HEK293 (cell line): Measurements from ENCODE around the gene GALNTL6.

ENCODE experiments used
- CTCF ChIA-PET: fragments of 350-600 bp; formaldehyde crosslinking; extraction: SDS; loops from one replicate; lab custom pipeline; 2021; ENCODE audit warnings: antibody characterized with exemption; lab: Yijun Ruan, JAX
- POLR2A ChIA-PET: fragments of 300-600 bp; formaldehyde crosslinking; extraction: SDS; loops from one replicate; lab custom pipeline; 2020; ENCODE audit warnings: antibody characterized with exemption, inconsistent platforms; lab: Yijun Ruan, JAX
- H3K27ac ChIP-seq: fragments of 200-500 bp; sonication (Bioruptor generic); 2 replicates; pipeline ENCODE4 v1.5.1; 2014; ENCODE audit warnings: low read depth, low read length, control low read depth, inconsistent platforms; ENCODE audit errors: extremely low read depth
- H3K36me3 ChIP-seq, 2 experiments: fragments of 200-500 bp in 1 of 2; sonication (Bioruptor generic) in 1 of 2; 1 replicate in 1 of 2; 2 replicates in 1 of 2; pipeline ENCODE4 v1.5.1; 2014 to 2017; ENCODE audit warnings: inconsistent platforms in 2 of 2, low read length in 2 of 2; ENCODE audit not compliant: control insufficient read depth in 2 of 2, insufficient read depth in 1 of 2
- H3K4me1 ChIP-seq: fragments of 200-500 bp; sonication (Bioruptor generic); 2 replicates; pipeline ENCODE4 v1.5.1; 2014; ENCODE audit warnings: mild to moderate bottlenecking, low read length, inconsistent platforms; ENCODE audit not compliant: control insufficient read depth, insufficient read depth
- H3K4me3 ChIP-seq: 2 replicates; pipeline ENCODE4 v1.5.1; 2011; ENCODE audit warnings: low read depth, mild to moderate bottlenecking, control low read depth, low read length, moderate library complexity
- H3K9me3 ChIP-seq: fragments of 200-500 bp; sonication (Bioruptor generic); 2 replicates; pipeline ENCODE4 v1.5.1; 2014; ENCODE audit warnings: low read depth, low read length, inconsistent platforms; ENCODE audit not compliant: control insufficient read depth, insufficient read depth
- BCL11B ChIP-seq: fragments of 450-650 bp; formaldehyde crosslinking; IDR thresholded peaks from 2 replicates; pipeline ENCODE4 v1.5.1; 2016; ENCODE audit warnings: low read depth, missing biosample characterization, missing genetic modification characterization
- EGR2 ChIP-seq: fragments of 450-650 bp; formaldehyde crosslinking; IDR thresholded peaks from 2 replicates; pipeline ENCODE4 v1.5.1; 2016; ENCODE audit warnings: low read depth, missing biosample characterization, missing genetic modification characterization
- FEZF1 ChIP-seq: fragments of 450-650 bp; formaldehyde crosslinking; IDR thresholded peaks from 2 replicates; pipeline ENCODE4 v1.5.1; 2016; ENCODE audit warnings: missing biosample characterization, missing genetic modification characterization
- KLF1 ChIP-seq: fragments of 450-650 bp; formaldehyde crosslinking; IDR thresholded peaks from 2 replicates; pipeline ENCODE4 v1.5.1; 2016; ENCODE audit warnings: missing biosample characterization, missing genetic modification characterization
- MEIS1 ChIP-seq: sonication (generic); formaldehyde crosslinking; IDR thresholded peaks from 2 replicates; pipeline ENCODE4 v1.8.1; 2022; ENCODE audit warnings: missing genetic modification reagents, mild to moderate bottlenecking, borderline replicate concordance
- RBAK ChIP-seq: fragments of 450-650 bp; formaldehyde crosslinking; IDR thresholded peaks from 2 replicates; pipeline ENCODE4 v1.5.1; 2016; ENCODE audit warnings: missing biosample characterization, missing genetic modification characterization
- SCRT1 ChIP-seq: fragments of 450-650 bp; formaldehyde crosslinking; IDR thresholded peaks from 2 replicates; pipeline ENCODE4 v1.5.1; 2016; ENCODE audit warnings: missing biosample characterization, missing genetic modification characterization, borderline replicate concordance
- SETDB1 ChIP-seq: IDR thresholded peaks from one replicate; pipeline ENCODE4 v1.6.1; 2017; ENCODE audit warnings: mild to moderate bottlenecking, low read length, moderate library complexity, mixed read lengths; ENCODE audit not compliant: insufficient read length
- ZBTB17 ChIP-seq: fragments of 450-650 bp; formaldehyde crosslinking; IDR thresholded peaks from 2 replicates; pipeline ENCODE4 v1.5.1; 2016; ENCODE audit warnings: missing biosample characterization, missing genetic modification characterization
- ZBTB48 ChIP-seq: fragments of 450-650 bp; formaldehyde crosslinking; IDR thresholded peaks from 2 replicates; pipeline ENCODE4 v1.5.1; 2016; ENCODE audit warnings: missing biosample characterization, missing genetic modification characterization
- ZFHX2 ChIP-seq: fragments of 450-650 bp; formaldehyde crosslinking; conservative IDR thresholded peaks from 2 replicates; pipeline ENCODE4 v1.5.1; 2016; ENCODE audit warnings: missing biosample characterization, missing genetic modification characterization
- ZNF157 ChIP-seq: fragments of 450-650 bp; formaldehyde crosslinking; IDR thresholded peaks from 2 replicates; pipeline ENCODE4 v1.5.1; 2016; ENCODE audit warnings: missing biosample characterization, missing genetic modification characterization
- ZNF23 ChIP-seq: fragments of 450-650 bp; formaldehyde crosslinking; IDR thresholded peaks from 2 replicates; pipeline ENCODE4 v1.5.1; 2016; ENCODE audit warnings: missing biosample characterization, missing genetic modification characterization, borderline replicate concordance
- ZNF341 ChIP-seq: fragments of 450-650 bp; formaldehyde crosslinking; IDR thresholded peaks from 2 replicates; pipeline ENCODE4; 2016; ENCODE audit warnings: low read depth, missing biosample characterization, missing genetic modification characterization
- ZNF416 ChIP-seq: fragments of 450-650 bp; formaldehyde crosslinking; IDR thresholded peaks from 2 replicates; pipeline ENCODE4 v1.5.1; 2016; ENCODE audit warnings: missing biosample characterization, missing genetic modification characterization
- ZNF510 ChIP-seq: fragments of 450-650 bp; formaldehyde crosslinking; IDR thresholded peaks from 2 replicates; pipeline ENCODE4 v1.5.1; 2018; ENCODE audit warnings: mild to moderate bottlenecking, missing genetic modification characterization, missing biosample characterization; ENCODE audit not compliant: insufficient replicate concordance
- ZNF624 ChIP-seq: fragments of 450-650 bp; formaldehyde crosslinking; IDR thresholded peaks from 2 replicates; pipeline ENCODE4 v1.5.1; 2017; ENCODE audit warnings: missing biosample characterization, missing genetic modification characterization
- ZNF629 ChIP-seq: fragments of 450-650 bp; formaldehyde crosslinking; IDR thresholded peaks from 2 replicates; pipeline ENCODE4 v1.5.1; 2017; ENCODE audit warnings: missing biosample characterization, missing genetic modification characterization
- ZNF654 ChIP-seq: fragments of 450-650 bp; formaldehyde crosslinking; IDR thresholded peaks from 2 replicates; pipeline ENCODE4 v1.5.1; 2016; ENCODE audit warnings: low read depth, missing biosample characterization, missing genetic modification characterization
- ZNF707 ChIP-seq: fragments of 450-650 bp; formaldehyde crosslinking; IDR thresholded peaks from 2 replicates; pipeline ENCODE4 v1.5.1; 2016; ENCODE audit warnings: missing biosample characterization, missing genetic modification characterization
- TF ChIP-seq, protein P1 (sequence below): fragments of 450-650 bp; formaldehyde crosslinking; IDR thresholded peaks from 2 replicates; pipeline ENCODE4 v1.5.1; 2016; ENCODE audit warnings: missing biosample characterization, missing genetic modification characterization
- TF ChIP-seq, protein P2 (sequence below): fragments of 450-650 bp; formaldehyde crosslinking; IDR thresholded peaks from 2 replicates; pipeline ENCODE4 v1.5.1; 2017; ENCODE audit warnings: missing biosample characterization, missing genetic modification characterization
- TF ChIP-seq, protein P3 (sequence below): fragments of 450-650 bp; formaldehyde crosslinking; IDR thresholded peaks from 2 replicates; pipeline ENCODE4 v1.5.1; 2016; ENCODE audit warnings: missing biosample characterization, missing genetic modification characterization
- TF ChIP-seq, protein P4 (sequence below): fragments of 450-650 bp; formaldehyde crosslinking; IDR thresholded peaks from 2 replicates; pipeline ENCODE4 v1.5.1; 2017; ENCODE audit warnings: missing biosample characterization, missing genetic modification characterization
- TF ChIP-seq, protein P5 (sequence below): fragments of 450-650 bp; formaldehyde crosslinking; IDR thresholded peaks from 2 replicates; pipeline ENCODE4 v1.5.1; 2016; ENCODE audit warnings: missing biosample characterization, missing genetic modification characterization

Gene GALNTL6

DNA sequence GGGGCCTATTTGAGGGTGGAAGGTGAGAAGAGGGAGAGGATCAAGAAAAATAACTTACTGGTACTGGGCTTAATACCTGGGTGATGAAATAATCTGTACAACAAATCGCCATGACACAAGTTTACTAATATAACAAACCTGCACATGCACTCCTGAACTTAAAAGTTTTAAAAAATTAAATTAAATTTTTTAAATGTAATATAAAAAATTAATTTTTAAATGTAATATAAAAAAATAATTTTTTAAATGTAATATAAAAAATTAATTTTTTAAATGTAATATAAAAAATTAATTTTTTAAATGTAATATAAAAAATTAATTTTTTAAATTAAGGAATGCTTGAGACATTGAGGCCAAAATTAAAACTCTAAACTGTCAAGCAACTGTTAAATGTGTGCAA lies 1231.1 kb downstream of the GALNTL6 start:
- CTCF ChIA-PET: no interaction called here
- POLR2A ChIA-PET: no interaction called here

DNA sequence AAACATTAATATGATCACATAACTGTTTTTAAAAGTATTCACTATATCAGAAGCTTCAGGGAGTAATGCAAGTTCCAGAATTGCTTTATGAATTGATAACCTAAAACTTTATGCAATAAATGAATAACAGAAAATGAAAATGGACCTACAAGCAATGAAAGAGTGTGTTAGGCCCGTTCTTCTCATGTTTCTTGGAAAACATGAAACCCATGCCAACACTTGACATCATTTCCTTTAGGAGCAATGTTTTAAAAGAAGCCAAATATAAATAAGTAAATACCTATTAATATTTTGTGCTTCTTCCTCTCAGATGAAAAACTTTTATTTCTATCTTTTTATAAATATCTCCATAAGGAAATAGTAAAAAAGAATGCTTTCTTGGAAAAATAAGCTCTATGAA lies 1232.4 kb downstream of the GALNTL6 start:
- Histone ChIP-seq H3K4me1 (no peaks in the 10 kb centered on the region), H3K9me3 (no peaks in the 10 kb centered on the region), H3K36me3 (no peaks in the 10 kb centered on the region), H3K4me3 (no peak overlapping the region), H3K27ac (no peak overlapping the region)
- TF ChIP-seq, protein P1, sequence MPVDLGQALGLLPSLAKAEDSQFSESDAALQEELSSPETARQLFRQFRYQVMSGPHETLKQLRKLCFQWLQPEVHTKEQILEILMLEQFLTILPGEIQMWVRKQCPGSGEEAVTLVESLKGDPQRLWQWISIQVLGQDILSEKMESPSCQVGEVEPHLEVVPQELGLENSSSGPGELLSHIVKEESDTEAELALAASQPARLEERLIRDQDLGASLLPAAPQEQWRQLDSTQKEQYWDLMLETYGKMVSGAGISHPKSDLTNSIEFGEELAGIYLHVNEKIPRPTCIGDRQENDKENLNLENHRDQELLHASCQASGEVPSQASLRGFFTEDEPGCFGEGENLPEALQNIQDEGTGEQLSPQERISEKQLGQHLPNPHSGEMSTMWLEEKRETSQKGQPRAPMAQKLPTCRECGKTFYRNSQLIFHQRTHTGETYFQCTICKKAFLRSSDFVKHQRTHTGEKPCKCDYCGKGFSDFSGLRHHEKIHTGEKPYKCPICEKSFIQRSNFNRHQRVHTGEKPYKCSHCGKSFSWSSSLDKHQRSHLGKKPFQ (tag by site-specific recombination): no peak
- no peak for TF ChIP-seq ZNF416 (tag by site-specific recombination)
- TF ChIP-seq, protein P2, sequence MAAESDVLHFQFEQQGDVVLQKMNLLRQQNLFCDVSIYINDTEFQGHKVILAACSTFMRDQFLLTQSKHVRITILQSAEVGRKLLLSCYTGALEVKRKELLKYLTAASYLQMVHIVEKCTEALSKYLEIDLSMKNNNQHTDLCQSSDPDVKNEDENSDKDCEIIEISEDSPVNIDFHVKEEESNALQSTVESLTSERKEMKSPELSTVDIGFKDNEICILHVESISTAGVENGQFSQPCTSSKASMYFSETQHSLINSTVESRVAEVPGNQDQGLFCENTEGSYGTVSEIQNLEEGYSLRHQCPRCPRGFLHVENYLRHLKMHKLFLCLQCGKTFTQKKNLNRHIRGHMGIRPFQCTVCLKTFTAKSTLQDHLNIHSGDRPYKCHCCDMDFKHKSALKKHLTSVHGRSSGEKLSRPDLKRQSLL: no peak
- no peak for TF ChIP-seq ZNF654 (tag by site-specific recombination)
- TF ChIP-seq KLF1 (tag by site-specific recombination): no peak
- no peak for TF ChIP-seq ZNF157 (tag by site-specific recombination)
- ChIA-PET CTCF (no interaction called here), POLR2A (no interaction called here)

More for the DNA sequence above, 1231.1 kb downstream of the GALNTL6 start:
- TF ChIP-seq ZBTB48 (tag by site-specific recombination) (no peak), ZNF707 (tag by site-specific recombination) (no peak), SETDB1 (no peak), ZNF624 (no peak), BCL11B (tag by site-specific recombination) (no peak), ZFHX2 (tag by site-specific recombination) (no peak), RBAK (tag by site-specific recombination) (no peak), FEZF1 (tag by site-specific recombination) (no peak), ZBTB17 (tag by site-specific recombination) (no peak), SCRT1 (tag by site-specific recombination) (no peak), ZNF510 (tag by site-specific recombination) (no peak), EGR2 (no peak), ZNF341 (tag by site-specific recombination) (no peak), MEIS1 (CRISPR knock-in tag) (no peak), ZNF23 (tag by site-specific recombination) (no peak), ZNF629 (tag by site-specific recombination) (no peak)
- TF ChIP-seq, protein P3, sequence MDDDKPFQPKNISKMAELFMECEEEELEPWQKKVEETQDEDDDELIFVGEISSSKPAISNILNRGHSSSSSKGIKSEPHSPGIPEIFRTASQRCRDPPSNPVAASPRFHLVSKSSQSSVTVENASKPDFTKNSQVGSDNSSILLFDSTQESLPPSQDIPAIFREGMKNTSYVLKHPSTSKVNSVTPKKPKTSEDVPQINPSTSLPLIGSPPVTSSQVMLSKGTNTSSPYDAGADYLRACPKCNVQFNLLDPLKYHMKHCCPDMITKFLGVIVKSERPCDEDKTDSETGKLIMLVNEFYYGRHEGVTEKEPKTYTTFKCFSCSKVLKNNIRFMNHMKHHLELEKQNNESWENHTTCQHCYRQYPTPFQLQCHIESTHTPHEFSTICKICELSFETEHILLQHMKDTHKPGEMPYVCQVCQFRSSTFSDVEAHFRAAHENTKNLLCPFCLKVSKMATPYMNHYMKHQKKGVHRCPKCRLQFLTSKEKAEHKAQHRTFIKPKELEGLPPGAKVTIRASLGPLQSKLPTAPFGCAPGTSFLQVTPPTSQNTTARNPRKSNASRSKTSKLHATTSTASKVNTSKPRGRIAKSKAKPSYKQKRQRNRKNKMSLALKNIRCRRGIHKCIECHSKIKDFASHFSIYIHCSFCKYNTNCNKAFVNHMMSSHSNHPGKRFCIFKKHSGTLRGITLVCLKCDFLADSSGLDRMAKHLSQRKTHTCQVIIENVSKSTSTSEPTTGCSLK (tag by site-specific recombination): no peak
- TF ChIP-seq, protein P4, sequence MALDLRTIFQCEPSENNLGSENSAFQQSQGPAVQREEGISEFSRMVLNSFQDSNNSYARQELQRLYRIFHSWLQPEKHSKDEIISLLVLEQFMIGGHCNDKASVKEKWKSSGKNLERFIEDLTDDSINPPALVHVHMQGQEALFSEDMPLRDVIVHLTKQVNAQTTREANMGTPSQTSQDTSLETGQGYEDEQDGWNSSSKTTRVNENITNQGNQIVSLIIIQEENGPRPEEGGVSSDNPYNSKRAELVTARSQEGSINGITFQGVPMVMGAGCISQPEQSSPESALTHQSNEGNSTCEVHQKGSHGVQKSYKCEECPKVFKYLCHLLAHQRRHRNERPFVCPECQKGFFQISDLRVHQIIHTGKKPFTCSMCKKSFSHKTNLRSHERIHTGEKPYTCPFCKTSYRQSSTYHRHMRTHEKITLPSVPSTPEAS: no peak
- TF ChIP-seq, protein P5, sequence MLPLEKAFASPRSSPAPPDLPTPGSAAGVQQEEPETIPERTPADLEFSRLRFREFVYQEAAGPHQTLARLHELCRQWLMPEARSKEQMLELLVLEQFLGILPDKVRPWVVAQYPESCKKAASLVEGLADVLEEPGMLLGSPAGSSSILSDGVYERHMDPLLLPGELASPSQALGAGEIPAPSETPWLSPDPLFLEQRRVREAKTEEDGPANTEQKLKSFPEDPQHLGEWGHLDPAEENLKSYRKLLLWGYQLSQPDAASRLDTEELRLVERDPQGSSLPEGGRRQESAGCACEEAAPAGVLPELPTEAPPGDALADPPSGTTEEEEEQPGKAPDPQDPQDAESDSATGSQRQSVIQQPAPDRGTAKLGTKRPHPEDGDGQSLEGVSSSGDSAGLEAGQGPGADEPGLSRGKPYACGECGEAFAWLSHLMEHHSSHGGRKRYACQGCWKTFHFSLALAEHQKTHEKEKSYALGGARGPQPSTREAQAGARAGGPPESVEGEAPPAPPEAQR (tag by site-specific recombination): no peak
- TF ChIP-seq, all 188 proteins: peak for 0
- Histone ChIP-seq H3K27ac (no peak overlapping the region), H3K9me3 (no peaks in the 10 kb centered on the region), H3K4me1 (0 out of 2 replicates have a peak, but pooled peaks cover 4% of the 10 kb centered on the region), H3K4me3 (no peak overlapping the region), H3K36me3 (no peaks in the 10 kb centered on the region)
